Eye (tissue), 1 donor: ENCODE data around the gene SPDYE2.
"Not testable (repeated sequence)": the region's sequence is repeated elsewhere in the genome, so short reads cannot be mapped to it uniquely, and the experiment has no call there.

Experiments
- DNase-seq: peaks from one replicate; pipeline ENCODE4 v3.0.0-alpha.2; 2015

SPDYE2 gene

GRCh38 chr7:102604431-102605145 is 53.6 kb downstream of the SPDYE2 start:
- DNase-seq, result not testable (repeated sequence)

- not testable (repeated sequence) for DNase-seq
These were observed 55.8 kb downstream of the SPDYE2 start for GRCh38 chr7:102606848-102607247.

- not testable (repeated sequence) for DNase-seq
These were observed 58.7 kb downstream of the SPDYE2 start for GRCh38 chr7:102609734-102610133.

GRCh38 chr7:102610441-102610840 is 59.4 kb downstream of the SPDYE2 start:
- not testable (repeated sequence) for DNase-seq

- not testable (repeated sequence) for DNase-seq
These were observed 60.1 kb downstream of the SPDYE2 start for GRCh38 chr7:102611013-102611674.

- DNase-seq, result not testable (repeated sequence)
These were observed 60.8 kb downstream of the SPDYE2 start for GRCh38 chr7:102611675-102612325.
